Activated CD4-positive, alpha-beta T cell treated with anti-CD3 and anti-CD28 coated beads, Interleukin-2, amount 50 U/mL, for 24 hours (primary cell): ENCODE results near the gene AATK.
A peak's percentile ranks its signal among the peaks of the same experiment; 100 is the strongest.

Experiments
- DNase-seq, 2 donors: peaks; one replicate each; pipeline ENCODE4 v3.0.0-alpha.2; 2020; ENCODE audit warnings: low read depth in 1 of 2, low spot score in 1 of 2

The AATK gene

DNA sequence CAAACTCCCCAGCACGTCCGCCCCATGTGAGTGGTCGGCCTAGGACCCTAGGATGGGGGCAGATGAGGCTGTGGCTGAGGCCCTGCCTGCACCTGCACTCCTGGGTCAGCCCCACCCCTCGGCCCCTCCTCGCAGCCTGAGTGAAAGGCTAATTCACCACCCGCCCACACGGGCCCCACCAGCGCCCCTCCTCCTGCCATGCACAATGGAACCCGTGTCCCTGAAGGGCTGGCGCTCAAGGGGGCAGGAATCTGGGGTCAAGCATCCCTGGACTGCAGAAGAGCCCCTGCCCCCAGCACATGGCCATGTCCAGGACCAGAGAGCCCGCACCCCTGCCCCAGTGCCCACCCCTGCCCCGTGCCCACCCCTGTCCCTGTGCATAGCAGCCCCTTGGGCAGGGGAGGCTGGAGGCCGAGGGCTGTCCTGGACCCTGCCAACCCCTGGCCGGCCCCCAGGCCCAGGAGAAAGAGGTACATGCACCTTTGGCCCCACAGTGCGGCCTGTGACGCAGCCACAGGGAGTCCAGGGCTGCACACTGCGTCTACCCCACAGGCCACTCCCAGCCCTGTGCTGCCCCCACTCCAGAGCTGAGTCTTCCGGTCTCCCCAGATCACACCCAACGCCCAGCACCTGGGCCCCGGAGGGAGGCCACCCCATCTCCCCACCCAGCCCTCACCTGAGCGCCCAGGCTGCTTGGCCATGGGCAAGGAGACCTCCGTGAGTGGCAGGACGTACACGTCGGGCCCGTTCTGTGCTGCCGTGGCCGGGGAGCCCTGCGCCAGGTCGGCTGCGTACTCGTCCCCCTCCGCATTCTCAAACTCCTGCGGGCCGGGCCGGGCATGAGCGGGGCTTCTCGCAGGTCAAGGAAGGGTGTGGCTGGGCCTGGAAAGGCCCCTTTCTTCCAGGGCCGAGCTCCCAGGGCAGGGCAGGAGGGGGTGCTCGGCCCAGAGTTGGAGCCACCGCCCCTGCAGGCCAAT lies 35.3 kb downstream of the AATK start:
- DNase-seq: no peak

DNA sequence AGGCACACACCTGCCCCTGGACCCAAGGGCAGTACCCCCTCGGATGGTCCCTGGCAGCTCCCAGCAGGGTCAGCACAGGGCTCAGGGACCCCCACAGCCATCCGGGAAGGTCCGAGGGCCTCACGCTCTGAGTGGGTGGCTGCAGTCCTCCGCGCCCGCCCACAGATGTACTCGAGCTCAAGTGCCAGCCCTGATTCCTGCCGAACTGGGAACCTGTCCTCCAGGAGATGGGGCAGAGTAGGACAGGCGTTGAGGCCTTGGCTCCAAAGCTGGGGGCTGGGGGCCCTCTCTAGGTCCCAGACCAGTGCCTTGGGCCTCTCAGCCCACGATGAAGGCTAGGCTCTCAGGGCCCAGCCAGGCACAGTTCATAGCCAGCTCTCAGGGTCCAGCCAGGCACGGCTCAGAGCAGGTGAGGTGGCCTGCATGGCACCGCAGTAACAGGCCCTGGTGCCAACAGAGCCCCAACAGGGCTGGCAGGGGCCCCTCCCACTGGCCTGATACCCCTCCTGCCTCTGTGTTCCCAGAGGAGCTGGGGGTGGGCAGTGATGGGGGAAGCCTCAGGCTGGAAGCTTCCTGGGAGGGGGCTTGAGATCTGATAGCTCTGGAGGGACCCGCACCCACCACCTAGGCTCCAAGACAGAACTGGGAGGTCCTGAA lies 36.2 kb downstream of the AATK start:
- no peak for DNase-seq

DNA sequence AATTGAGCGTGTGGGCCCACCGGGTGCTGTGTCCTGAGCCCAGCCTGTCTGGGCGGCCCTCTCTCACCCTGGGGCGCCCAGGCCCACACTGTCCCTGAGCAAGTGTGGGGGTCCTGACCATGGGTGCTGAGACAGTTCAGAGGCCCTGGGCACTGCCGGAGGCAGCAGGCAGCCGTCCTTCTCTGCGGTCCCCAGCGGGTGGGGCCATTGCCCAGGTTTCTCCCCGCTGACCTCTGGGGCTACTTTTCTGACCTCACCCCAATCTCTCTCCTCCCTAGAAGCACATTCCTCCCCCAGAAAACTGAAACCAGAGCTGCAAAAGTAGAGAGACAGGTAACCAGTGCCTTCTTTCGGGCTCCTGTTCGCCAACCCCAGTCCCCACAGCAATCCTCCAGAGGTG lies 36.7 kb downstream of the AATK start:
- DNase-seq: no peak

DNA sequence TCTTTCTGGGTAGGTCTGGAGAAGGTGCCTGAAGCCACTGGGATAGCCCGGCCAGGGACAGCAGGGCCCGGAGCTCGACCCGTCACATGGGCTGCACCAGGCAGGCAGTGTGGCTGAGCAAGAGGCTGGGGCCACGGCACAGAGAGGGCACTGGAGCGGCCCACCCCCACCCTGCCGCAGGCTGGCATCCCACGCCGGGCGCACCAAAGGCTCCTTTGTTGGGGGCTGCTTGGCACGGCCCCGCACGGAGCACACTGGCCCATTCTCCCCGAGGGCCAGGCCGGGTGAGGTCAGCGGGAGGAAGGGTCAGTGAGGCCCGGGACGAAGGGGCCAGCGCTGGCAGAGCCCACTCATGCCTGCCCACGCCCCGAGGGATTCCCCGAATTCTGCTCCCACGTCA lies 37.2 kb downstream of the AATK start:
- DNase-seq: no peak

DNA sequence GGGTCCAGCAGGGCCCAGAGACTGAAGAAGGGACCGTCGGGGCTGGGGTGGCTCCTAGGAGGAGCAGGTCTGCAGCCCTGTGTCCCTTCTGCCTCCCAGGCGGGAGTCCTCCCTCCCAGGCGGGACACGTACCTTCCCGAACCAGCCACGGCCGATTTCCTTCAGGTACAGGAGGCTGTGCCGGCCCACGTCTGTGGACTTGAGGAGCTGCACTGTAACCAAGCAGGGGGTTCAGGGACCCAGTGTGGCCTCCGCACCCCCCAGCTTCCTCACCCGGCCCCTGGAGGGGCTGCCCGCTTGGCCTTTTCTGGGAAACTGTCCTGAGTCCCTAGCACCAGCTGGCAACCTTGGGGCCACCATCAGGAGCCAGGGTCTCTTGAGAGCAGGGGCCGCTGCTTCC lies 37.7 kb downstream of the AATK start:
- no peak for DNase-seq

DNA sequence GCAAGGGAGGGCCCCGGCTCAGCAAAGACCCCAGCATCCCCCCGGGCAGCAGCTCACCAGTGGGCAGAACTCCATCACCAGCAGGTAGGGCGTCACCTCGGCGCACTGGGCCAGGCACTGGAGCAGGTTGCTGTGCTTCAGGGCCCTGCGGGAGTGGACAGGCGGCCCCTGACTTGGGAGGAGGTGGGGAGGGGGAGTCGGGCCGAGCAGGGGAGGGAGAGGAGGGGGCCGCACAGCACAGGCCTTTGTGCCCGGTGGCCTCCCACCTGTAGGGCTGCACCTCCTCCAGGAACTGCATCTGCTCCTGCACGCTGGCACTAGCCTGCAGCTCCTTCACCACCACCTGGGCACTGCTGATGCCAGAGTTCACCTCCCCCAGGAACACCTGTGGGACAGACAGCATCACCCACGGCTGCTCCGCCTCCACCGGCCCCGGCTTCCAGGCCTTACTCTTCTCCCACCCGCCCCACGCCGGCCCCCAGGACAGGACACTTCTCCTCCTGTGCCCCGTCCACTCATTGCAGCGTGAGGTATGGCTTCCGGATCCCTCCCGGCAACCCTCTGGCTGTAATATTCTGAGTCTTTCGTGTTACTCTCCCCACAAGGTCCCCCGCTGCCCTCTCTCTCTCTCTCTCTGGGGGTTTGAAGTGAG lies 38.4 kb downstream of the AATK start:
- DNase-seq: no peak

DNA sequence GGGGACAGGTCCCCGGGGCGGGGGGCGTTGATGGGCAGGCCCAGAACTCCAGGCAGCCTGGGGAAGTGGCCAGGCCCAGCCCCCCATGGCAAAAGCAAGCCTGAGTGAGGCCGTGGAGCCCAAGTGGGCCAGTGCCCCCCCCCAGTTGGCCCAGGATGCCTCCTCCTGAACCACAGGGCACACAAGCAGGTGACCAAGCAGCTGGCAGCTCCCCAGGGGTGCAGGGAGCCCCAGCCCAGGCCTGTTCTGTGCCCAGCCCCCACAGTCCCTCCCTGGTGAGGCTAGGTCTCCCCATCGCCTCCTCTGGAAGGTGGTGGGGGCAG lies 38.9 kb downstream of the AATK start:
- DNase-seq: no peak

DNA sequence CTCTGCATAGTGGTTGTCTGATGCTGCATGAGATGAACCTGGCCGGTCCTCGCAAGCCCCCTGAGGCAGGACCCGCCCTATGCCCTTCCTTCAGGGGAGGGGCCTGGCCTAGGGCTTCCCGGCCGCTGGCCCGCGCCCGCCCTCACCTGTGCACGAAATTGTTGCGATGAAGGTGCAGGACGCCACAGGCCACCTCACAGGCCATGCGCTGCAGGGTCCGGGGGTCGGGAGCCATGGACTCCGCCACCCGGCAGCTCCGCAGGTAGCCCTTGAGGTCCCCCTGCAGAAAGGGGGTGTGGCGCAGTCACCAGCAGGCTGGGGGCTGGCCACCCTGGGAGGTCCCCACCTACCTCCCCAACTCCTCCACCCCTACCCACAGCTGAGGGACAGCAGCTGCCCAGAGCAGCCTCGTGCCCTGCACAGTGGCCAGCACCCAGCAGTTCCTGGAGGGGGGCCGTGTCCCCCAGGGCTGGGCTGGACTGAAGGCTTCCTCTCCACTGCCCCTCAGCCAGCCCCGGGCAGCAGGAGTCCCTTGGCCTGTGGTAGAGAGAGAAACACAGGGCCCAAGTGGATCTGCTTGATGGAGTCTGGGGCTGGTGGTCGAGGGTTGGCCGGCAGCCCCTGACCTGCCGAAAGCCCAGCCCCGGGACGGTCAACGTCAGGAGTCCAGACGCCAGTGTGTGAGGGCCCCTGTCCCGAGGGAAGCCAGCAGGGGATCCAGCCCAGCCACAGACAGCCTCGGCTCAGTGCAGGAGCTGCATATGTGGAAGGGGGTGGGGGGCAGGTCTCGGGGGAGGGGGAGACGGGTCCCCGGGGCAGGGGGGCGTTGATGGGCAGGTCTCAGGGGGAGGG lies 39.5 kb downstream of the AATK start:
- DNase-seq: no peak

DNA sequence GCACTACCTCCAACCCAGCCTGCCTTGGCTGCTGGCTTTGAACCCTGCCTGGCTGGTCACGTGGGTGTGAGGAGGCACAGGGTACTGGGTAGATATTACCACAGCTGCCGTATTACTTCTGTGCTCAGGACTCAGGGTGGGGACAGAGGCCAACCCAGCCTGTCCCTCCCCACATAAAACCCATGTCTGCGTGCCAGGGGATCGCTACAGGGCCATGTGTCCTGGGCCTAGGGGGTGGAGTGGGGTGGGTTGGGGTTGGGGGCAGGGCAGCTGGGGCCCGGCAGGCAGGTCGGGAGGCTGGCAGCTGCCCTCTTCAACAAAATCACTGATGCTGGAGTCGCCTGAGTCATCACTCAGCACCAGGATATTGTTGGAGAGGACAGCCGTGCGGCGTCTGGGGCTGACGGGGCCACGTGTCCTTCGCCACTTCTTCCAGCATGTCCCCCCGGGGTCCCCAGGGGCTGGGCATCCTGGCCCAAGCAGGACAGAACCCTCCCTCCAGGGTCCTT lies 40.4 kb downstream of the AATK start:
- no peak for DNase-seq

DNA sequence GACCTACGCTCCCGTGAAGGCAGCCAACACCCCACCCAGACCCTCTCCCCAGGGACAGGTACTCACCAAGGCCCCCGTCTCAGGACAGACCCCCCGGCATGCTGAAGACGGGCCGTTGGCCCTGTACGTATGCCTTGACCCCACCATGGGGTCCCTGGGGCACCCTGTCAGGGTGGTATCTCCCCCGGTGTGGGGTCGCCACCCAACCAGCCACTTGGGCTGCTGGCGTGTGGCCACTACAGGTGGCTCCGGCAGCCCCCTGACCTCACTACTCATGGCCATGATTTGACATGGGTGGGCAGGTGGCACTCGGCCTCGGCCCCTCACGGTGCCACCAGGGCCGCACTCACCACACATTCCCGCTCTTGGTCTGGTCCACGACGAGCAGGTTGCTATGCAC lies 41.6 kb downstream of the AATK start:
- DNase-seq: no peak

DNA sequence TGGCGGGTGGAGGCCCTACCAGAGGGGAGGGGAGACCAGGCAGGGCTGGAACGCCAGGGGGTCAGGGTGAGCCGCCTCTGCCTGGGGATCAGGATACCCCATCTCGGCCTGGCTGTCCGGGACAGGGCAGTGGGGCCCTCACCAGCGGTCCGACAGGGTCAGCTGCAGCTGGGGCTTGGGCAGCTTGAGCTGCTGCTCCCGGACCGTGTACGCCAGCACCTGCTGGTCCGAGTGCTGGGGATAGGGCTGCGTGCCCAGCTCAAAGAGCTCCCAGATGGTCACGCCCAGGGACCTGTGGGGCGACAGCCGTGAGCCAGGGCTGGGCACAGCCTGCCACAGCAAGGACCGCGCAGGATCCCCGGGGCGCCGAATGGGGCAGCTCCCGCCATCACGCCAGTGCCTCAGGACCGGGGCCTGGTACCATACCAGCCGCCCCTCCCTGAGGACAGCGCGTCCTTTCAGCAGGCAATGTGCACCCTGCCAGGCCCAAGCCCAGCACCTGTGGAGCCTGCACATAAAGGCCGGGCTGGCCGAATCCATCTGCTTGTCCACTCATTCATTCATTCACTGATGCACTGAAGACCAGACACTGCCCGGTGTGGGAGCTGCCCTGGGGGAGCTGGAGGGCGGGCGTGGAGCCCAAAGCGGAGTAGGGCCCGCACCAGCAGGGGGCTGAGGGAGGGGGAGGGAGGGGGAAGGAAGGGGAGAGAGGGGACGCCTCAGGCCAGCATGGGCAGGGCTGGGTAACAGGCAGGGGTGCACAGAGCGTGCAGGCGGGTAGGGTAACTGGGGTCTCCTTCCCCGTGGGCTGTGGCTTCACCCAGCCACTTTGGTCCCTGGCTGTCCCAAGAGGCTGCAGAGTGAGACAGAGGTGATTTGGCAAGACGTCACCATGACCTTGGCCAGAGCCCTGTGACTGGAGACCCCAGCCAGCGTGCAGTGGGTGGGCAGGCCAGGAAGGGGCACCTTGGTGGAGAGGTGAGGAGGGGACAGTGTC lies 42.7 kb downstream of the AATK start:
- DNase-seq: no peak

DNA sequence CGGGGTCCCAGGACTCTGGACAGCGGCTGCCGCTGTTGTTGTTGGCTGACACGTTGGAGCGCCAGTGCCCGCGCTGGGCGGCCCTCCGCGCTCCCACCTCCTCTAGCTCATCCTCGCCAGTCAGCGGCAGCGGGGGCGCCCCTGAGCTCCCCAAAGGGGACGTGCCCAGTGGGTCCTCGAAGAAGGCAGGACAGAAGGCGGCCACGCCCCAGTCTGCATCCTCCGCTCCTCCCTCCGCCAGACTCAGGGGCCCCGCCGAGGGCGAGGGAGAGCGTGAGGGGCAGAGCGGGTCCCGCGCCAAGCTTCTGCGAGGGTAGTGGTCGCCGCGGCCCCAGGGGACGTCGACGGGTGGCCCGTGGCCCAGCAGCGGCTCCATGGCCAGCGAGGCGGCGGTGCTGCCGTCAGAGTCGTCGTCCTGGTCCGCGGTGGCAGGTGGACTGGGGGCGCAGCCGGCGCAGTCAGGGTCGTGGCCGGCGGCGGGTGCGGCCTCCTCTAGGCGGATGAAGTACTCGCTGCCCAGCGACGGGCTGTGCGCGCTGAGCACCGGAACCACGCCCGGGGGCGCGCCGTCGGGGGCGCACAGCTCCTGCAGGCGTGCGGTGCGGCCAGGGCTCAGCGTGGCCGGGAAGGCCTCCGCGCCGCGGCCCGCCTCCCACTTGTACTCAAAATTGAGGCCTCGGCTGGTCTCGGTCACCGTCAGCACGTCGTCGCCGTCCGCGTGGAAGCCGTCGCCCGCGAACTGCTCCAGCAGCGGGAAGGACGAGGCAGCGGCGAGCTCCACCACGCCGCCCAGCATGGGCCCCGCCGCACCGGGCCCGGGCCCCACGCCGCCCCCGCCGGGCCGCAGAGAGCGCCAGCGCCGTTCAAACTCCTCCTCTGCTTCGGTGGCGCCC lies 43.9 kb downstream of the AATK start:
- DNase-seq: no peak

DNA sequence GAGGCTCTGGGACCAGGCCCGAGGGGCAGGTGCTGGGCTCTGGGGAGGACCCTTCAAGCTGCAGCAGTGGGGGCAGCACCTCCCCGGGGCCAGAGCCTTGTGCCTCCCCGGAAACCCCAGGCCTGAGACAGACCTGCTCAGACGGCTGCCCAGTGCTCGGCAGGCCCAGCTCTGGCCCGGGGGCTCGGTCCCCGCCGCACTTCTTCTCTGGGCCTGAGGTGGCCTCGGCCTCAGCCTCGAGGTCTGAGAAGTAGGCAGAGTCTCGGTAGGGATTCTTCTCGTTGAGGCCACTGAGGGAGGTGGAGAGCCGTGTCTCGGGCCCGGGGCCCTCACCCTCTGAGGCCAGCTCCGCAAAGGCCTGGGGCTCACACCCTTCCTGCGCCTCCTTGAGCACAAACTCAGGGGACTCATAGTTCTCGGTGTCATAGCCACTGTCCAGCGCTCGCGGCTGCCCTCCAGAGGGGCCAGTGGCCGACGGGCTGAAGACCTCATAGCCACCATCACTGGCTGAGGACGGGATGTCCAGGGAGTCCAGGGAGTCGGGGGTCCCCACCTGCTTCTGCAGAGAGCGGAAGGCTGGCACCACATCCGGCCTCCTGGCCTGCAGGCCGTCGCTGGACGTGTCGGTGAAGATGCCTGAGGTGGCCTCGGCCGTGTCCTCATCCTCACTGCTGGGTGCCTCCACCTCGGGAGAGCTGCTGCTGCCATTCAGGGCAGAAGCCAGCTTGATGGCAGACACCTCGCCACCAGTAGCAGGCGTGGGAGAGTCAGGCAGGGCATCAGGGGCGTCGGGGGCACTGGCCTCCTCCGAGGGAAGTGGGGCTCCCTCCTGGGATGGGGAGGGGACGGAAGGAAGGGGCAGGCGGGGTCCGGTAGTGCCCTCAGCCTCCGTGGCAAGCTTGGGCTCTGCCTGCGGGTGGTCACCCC lies 45.1 kb downstream of the AATK start:
- DNase-seq: no peak

DNA sequence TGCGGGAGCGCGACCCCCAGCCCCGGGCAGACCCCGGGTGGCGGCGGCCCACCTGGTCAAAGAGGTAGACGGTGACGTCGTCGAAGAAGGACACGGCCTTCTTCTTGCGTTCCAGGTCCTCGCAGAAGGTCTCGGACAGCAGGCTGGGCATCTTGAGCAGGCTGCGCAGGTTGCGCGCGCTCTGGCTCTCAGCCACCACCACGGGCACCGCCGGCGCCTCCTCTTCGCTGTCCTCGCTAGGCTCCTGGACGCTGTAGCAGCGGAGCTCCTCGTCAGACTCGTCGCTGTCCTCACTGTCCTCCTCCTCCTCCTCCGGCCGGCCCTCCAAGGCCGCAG lies 45.9 kb downstream of the AATK start:
- no peak for DNase-seq

DNA sequence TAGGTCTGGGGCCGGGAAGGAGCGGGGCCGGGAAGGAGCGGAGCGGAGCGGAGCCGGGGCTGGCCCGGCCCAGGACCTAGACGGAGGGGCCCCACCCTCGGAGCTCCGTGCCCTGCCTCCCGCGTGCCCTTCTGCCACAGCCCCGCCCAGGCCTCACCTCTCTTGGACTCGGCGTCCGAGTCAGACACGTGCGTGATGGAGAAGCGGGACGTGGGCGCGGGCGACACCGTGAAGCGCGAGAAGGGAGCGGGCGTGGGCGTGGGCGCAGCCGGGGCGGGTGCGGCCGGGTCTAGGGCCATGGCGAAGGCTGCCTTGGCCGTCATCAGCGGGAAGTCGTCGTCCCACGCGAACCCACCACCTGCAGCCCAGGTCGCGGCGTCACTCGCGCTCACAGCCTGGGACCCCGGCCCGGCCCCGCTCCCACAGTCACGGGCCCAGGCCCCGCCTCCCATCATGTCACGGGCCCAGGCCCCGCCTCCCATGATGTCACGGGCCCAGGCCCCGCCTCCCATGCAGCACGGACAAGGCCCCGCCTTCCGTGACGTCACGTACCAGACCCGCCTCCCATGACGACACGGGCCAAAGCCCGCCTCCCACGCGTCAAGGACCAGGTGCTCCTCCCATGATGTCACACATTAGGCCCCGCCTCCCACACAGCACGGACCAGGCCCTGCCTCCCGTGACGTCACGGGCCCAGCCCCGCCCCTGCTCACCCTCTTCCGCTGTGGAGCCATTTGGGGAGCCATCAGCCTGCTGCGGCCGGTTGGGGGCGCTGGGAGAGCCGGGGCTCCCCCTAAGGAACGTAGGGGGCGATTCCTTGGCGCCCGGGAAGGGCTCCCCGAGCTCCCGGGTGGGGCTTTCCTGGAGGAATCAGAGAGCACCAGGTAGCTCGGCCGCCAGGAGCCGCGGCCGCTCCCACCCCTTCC lies 46.5 kb downstream of the AATK start:
- DNase-seq: peak; percentile 70 to 76

DNA sequence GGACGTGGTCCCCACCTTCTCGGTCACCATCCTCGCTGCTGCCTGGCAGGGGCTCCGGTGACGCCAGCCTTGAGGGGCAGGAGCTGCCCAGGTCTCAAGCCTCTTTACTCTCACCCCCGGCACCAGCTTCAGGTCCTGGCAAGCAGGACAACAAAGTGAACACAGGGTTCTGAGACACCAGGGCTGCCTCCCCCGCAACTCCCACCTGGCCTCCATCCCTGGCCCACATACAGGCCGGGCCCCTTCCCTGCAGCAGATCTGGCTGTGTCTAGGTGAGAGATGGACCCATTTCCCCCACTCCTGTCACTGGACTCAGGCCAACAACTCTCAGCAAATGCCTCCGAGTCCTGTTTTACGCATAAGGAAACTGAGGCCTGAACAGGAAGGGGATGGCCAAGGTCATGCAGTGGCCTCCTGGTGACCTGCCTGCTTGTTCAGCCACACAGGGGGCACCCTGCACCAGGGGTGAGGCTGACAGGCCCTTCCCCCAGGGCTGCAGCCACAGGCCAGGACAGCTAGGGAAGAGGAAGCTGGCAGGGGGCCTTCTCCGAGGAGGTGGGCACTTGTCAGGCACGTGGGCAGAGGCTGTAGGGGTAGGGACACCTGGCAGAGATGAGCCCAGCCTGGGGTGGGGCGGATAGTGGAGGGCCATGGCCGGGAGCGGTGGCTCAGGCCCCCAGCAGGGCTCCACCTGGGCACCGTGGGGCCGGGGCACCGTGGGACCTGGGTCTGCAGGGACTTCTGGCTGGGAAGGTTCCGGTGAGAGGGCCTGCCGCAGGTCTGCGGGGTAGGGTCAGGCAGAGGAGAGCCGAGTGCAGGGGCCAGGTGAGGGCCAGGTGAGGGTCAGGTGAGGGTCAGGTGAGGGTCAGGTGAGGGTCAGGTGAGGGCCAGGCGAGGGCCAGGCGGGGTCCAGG lies 47.5 kb downstream of the AATK start:
- no peak for DNase-seq
